Measurements from ENCODE around the gene BRD8. TPM values are rescaled to one million over a fixed set of nuclear protein-coding genes. Genes with fewer than 3 reads are reported as not detected.

Gene BRD8
- total RNA-seq, 1 donor from 2014 or later = 33.1 TPM

DNA sequence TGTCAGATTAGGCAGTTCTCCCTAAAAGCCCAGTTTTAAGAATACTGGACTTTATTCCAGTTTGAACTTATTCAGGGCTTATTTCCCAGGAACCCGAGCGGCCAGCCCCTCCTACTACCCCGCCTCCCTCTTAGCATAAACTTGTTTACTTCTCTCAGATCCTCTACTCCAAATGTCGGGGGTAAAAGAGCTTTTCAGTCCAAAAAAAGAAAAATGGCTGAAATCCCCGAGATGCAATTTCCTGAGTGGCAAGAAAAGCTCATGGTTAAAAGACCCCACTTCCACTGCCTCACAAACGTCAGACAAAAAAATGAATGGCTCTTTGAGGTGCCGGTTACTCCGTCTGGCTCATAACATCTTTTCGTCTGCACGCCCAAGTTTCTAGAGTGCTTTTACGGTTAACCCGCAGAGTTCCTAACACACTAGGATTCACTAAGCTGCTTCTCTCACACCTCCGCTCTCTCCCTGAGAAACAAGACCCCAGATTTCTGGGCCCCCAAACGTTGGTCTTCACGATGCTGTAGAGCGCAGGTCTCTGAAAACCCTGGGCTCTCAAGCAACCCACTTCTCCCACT lies 402 bp downstream of the BRD8 start:
- Mint-ChIP-seq H3K9me3 (ENCODE audit: low read depth) (no peaks in the 10 kb centered on the region), H3K4me3 (ENCODE audit: unreplicated experiment) (no peak overlapping the region), H3K4me1 (ENCODE audit: low read depth) (peaks cover 13% of the 10 kb centered on the region), H3K36me3 (ENCODE audit: low read depth) (peaks cover 5% of the 10 kb centered on the region), H3K27me3 (ENCODE audit: low read depth) (no peaks in the 10 kb centered on the region), H3K27ac (ENCODE audit: unreplicated experiment) (no peak overlapping the region)
- DNase-seq (ENCODE audit: low spot score) = no peak
- TF ChIP-seq, protein P1, sequence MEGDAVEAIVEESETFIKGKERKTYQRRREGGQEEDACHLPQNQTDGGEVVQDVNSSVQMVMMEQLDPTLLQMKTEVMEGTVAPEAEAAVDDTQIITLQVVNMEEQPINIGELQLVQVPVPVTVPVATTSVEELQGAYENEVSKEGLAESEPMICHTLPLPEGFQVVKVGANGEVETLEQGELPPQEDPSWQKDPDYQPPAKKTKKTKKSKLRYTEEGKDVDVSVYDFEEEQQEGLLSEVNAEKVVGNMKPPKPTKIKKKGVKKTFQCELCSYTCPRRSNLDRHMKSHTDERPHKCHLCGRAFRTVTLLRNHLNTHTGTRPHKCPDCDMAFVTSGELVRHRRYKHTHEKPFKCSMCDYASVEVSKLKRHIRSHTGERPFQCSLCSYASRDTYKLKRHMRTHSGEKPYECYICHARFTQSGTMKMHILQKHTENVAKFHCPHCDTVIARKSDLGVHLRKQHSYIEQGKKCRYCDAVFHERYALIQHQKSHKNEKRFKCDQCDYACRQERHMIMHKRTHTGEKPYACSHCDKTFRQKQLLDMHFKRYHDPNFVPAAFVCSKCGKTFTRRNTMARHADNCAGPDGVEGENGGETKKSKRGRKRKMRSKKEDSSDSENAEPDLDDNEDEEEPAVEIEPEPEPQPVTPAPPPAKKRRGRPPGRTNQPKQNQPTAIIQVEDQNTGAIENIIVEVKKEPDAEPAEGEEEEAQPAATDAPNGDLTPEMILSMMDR (IDR thresholded peaks at IDR 0.05) = no peak

- no peak overlapping the region for H3K27ac Mint-ChIP-seq (ENCODE audit: unreplicated experiment)
- no peak for DNase-seq (ENCODE audit: low spot score)
- TF ChIP-seq, protein P1 (IDR thresholded peaks at IDR 0.05) = no peak
- H3K4me3 Mint-ChIP-seq (ENCODE audit: unreplicated experiment) = no peak overlapping the region
- H3K4me1 Mint-ChIP-seq (ENCODE audit: low read depth) = no peaks in the 10 kb centered on the region
- no peaks in the 10 kb centered on the region for H3K27me3 Mint-ChIP-seq (ENCODE audit: low read depth)
- H3K9me3 Mint-ChIP-seq (ENCODE audit: low read depth) = no peaks in the 10 kb centered on the region
- H3K36me3 Mint-ChIP-seq (ENCODE audit: low read depth) = peaks cover 41% of the 10 kb centered on the region
Measured at GRCh38 chr5:138170299-138170698, 8.1 kb downstream of the BRD8 start.

GRCh38 chr5:138169124-138169523 lies 9.3 kb downstream of the BRD8 start:
- Mint-ChIP-seq H3K27me3 (ENCODE audit: low read depth) (no peaks in the 10 kb centered on the region), H3K36me3 (ENCODE audit: low read depth) (peaks cover 49% of the 10 kb centered on the region), H3K4me1 (ENCODE audit: low read depth) (no peaks in the 10 kb centered on the region)

GRCh38 chr5:138163721-138164120 lies 14.7 kb downstream of the BRD8 start:
- no peak for DNase-seq (ENCODE audit: low spot score)
- Mint-ChIP-seq H3K4me1 (ENCODE audit: low read depth) (no peaks in the 10 kb centered on the region), H3K36me3 (ENCODE audit: low read depth) (peaks cover 72% of the 10 kb centered on the region), H3K9me3 (ENCODE audit: low read depth) (no peaks in the 10 kb centered on the region), H3K27me3 (ENCODE audit: low read depth) (no peaks in the 10 kb centered on the region), H3K4me3 (ENCODE audit: unreplicated experiment) (no peak overlapping the region), H3K27ac (ENCODE audit: unreplicated experiment) (no peak overlapping the region)
- TF ChIP-seq, protein P1 (IDR thresholded peaks at IDR 0.05) = no peak

More at GRCh38 chr5:138169124-138169523, 9.3 kb downstream of the BRD8 start:
- DNase-seq (ENCODE audit: low spot score) = no peak
- no peak overlapping the region for H3K27ac Mint-ChIP-seq (ENCODE audit: unreplicated experiment)
- H3K9me3 Mint-ChIP-seq (ENCODE audit: low read depth) = no peaks in the 10 kb centered on the region
- TF ChIP-seq, protein P1 (IDR thresholded peaks at IDR 0.05) = no peak
- no peak overlapping the region for H3K4me3 Mint-ChIP-seq (ENCODE audit: unreplicated experiment)

GRCh38 chr5:138160706-138161105 lies 17.7 kb downstream of the BRD8 start:
- Mint-ChIP-seq H3K4me1 (ENCODE audit: low read depth) (no peaks in the 10 kb centered on the region), H3K9me3 (ENCODE audit: low read depth) (no peaks in the 10 kb centered on the region), H3K4me3 (ENCODE audit: unreplicated experiment) (no peak overlapping the region), H3K27me3 (ENCODE audit: low read depth) (no peaks in the 10 kb centered on the region), H3K27ac (ENCODE audit: unreplicated experiment) (no peak overlapping the region), H3K36me3 (ENCODE audit: low read depth) (peaks cover 62% of the 10 kb centered on the region)
- no peak for DNase-seq (ENCODE audit: low spot score)
- TF ChIP-seq, protein P1 (IDR thresholded peaks at IDR 0.05) = no peak

Measured in chondrocyte (in vitro differentiated cells).